HG02610 (cell line): ENCODE data around the gene TCERG1L.
"Not testable (repeated sequence)": the region's sequence is repeated elsewhere in the genome, so short reads cannot be mapped to it uniquely, and the experiment has no call there.

ENCODE experiments used
- ATAC-seq: cut with Tn5 transposase; IDR thresholded peaks from one replicate; pipeline ENCODE4 v1.9.1; 2021; ENCODE audit warnings: mild to moderate bottlenecking, moderate library complexity; ENCODE audit not compliant: unreplicated experiment

Gene TCERG1L

GRCh38 chr10:131174211-131174565, 137.3 kb downstream of the TCERG1L start:
- no peak for ATAC-seq

- no peak for ATAC-seq
These were observed 137.9 kb downstream of the TCERG1L start for GRCh38 chr10:131173484-131174210.

- no peak for ATAC-seq
These were observed 139.1 kb downstream of the TCERG1L start for GRCh38 chr10:131172433-131172832.

GRCh38 chr10:131169146-131169545, 142.4 kb downstream of the TCERG1L start:
- no peak for ATAC-seq

- ATAC-seq: no peak
These were observed 143.2 kb downstream of the TCERG1L start for GRCh38 chr10:131168238-131168875.

GRCh38 chr10:131167036-131167860, 144.3 kb downstream of the TCERG1L start:
- ATAC-seq: no peak

GRCh38 chr10:131166486-131166885, 145.0 kb downstream of the TCERG1L start:
- no peak for ATAC-seq

- ATAC-seq: no peak
These were observed 146.4 kb downstream of the TCERG1L start for GRCh38 chr10:131165092-131165491.

GRCh38 chr10:131162866-131163843, 148.4 kb downstream of the TCERG1L start:
- no peak for ATAC-seq

- ATAC-seq: no peak
These were observed 149.3 kb downstream of the TCERG1L start for GRCh38 chr10:131162211-131162610.

GRCh38 chr10:131161087-131161486, 150.4 kb downstream of the TCERG1L start:
- ATAC-seq: no peak

GRCh38 chr10:131160219-131160875, 151.2 kb downstream of the TCERG1L start:
- no peak for ATAC-seq

GRCh38 chr10:131159771-131160170, 151.8 kb downstream of the TCERG1L start:
- no peak for ATAC-seq

GRCh38 chr10:131158695-131159094, 152.8 kb downstream of the TCERG1L start:
- ATAC-seq: no peak

GRCh38 chr10:131157899-131158298, 153.6 kb downstream of the TCERG1L start:
- ATAC-seq: no peak

- ATAC-seq: no peak
These were observed 155.7 kb downstream of the TCERG1L start for GRCh38 chr10:131155876-131156230.

- no peak for ATAC-seq
These were observed 156.2 kb downstream of the TCERG1L start for GRCh38 chr10:131155218-131155875.

- ATAC-seq: no peak
These were observed 157.1 kb downstream of the TCERG1L start for GRCh38 chr10:131154306-131155025.

GRCh38 chr10:131152456-131152855, 159.1 kb downstream of the TCERG1L start:
- ATAC-seq: not testable (repeated sequence)
